NCI-H2029 treated with DMSO at 0.1 percent for 48 hours (cell line): ENCODE results near the gene LIFR.

Experiments
- DNase-seq: peaks from one replicate; lab custom pipeline; 2025; lab: John Stamatoyannopoulos, UW

Gene LIFR

DNA sequence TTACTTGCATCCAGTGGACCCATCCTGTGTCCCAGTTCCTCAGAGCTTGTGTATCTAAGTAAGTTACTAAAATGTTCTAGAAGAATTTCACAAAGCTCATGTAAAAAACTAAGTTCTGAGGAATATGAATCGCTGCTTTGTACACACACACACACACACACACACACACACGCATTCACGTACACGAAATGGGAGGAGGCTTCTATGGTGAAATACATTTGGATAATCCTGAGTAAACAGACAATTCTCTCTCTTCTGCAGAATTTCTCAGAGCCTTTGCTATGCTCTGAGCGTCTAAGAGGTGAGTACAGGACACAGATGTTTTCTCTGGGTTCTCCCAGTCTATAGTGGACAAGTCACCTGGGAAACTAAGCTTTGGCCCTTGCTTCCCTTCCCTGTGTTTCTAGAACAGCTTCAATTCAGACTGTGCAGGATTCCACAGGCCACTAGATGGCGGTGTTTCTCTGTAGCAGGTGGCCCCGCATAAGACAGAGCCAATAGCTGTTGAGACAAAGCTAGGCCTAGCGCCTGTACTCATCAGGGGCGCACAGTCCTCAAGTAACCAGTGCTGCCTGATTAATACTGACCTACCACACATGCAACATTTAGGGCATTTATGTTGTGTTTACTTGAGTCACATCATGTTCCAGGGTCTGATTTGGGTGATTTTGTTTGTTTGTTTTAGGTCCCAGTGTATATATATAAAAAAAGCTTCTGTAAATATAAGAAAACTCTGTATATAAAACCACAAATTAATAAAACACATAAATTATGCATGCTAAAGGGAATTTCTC, 114.8 kb downstream of the LIFR start:
- DNase-seq, result peak; percentile 91

DNA sequence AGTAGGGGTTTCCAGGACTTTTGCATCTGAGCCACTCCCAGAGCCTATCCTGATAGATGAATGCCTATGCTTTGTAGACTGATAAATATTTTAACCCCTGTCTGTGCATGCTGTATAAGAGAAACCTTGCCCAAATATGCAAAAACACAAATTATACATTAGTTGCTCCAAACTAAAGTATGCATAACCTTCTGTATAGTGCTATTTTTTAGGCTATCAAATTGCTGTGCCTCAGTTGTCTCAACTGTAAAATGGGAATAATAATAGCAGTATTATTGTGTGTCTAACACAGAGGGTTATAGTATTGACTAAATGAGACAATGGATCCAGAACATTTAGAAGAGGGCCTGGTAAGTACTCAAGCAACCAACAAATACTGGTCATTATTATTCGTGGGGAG, 117.7 kb downstream of the LIFR start:
- DNase-seq, result no peak

DNA sequence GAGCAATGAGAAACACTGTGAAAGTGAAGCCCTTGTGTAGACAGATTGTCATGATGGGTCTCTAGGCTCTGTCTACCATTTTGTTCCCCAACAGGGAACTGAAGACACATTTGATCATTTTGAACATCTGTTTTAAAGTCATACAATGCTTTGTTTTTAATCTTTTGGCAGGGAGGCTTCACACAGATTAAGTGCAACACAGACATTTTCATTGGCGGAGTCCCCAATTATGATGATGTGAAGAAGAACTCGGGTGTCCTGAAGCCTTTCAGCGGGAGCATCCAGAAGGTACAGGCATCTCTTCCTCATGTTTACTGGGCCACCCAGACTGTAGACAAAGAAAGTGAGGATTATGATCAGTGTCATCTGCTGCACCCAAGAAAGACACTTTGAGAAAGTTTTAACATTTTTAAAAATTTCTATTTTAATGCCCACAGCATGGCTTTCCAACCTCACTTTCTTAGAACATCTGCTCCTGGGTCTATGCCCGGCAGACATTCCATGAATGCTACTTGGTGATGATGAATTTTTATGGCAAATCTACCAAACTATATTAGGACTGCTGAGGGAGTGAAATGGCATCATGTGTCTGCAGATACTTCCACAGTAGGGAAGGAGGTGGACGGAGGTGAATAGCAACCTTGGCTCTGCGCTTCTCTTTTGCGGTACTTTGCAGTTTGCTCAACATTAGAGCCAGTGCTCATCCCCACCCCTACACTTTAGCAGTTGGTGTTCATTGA, 121.3 kb downstream of the LIFR start:
- DNase-seq, result no peak

DNA sequence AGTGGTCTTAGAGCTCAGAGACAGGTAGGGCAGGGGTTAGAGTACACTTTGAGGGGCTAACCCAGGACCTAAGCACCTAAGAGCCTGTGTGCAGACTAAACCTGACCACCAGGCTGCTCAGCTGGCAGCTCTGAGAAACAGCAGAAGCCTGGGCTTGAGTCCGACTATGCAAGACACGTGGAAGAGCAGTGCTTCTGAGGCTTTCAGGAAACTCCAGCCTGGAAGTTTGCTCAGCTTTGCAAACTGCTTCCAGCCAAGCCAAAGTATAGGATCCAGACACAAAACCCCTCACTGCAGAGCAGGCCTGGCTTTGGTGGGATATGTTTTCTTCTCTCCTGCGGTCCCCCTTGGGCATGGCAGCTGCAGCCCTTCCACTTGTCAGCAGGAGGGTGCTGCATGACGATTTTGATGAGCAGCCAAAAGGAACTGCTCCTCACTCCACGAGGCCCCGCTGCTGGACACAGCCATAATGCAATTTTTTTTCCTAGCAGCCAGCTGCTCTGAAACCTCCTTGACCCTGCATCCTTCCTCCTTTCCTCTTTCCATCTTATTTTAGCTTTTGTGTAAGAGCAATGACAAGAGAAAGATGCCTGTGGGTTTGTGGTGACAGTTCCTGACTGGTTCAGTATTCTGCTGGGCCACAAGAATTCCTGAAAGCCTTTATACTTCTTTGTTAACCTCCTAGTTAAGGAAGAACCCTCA, 123.1 kb downstream of the LIFR start:
- no peak for DNase-seq

DNA sequence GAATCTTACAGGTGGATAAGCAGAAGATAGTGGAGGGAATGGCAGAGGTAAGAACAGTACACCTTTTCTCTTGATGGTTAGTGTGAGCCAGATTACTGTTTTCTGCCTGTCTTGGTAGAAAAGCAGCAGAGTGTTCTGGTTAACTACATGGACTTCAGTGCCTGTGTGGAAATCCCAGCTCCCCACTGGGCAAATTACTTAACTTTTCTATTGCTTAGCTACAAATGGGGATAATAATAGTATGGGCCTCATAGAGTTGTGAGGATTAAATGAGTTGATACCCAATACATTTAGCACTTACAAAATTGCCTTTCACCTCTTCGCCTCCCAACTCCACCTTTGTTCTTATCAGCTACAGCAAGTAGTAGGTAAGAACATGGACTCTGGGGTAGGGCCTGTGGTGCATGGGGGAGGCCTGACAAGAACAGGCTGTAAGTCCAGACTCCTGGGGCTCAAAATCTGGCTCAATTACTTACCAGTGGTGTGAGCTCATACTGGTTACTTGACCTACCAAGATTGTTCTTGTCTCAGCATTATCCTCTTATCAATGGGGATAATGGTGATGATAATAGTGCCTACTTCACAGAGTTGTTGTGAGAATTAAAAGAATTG, 125.1 kb downstream of the LIFR start:
- DNase-seq, result no peak

DNA sequence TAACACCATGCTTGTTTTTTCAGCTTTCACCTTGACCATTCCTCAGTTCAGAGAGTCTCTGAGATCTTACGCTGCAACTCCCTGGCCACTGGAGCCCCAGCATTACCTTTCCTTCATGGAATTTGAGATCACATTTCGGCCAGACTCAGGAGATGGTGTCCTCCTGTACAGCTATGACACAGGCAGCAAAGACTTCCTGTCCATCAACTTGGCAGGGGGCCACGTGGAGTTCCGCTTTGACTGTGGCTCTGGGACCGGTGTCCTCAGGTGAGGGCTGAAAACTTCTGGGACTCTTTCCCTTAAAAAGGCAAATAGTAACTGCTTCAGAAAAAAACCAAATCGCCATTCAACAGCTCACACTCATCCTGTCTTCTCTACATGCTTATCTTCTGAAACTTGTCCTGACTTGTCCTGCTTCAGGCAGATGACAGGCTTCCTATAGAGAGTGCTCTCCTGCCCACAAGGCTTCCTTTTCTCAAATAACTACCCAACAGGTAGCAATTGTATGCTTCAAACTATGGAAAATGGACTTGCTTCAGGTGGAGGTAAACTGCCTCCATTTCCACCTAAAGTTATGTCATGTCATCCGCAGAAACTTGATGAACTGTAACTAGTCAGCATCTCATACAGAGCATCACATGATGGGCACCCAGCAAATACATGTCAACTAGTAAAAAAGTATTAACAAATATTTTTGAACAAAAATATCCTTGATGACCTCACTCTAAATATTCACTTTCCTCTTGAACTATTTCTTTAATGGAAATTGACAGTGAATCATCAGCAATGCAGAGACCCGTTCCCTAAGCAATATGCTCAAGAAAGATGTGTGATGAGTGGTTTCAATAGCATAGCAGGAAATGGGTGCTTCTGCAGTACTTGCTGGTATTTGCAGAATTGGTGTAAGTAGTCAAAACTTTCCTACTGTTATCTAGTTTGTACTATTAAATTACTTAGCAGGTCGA, 129.2 kb downstream of the LIFR start:
- DNase-seq, result no peak

DNA sequence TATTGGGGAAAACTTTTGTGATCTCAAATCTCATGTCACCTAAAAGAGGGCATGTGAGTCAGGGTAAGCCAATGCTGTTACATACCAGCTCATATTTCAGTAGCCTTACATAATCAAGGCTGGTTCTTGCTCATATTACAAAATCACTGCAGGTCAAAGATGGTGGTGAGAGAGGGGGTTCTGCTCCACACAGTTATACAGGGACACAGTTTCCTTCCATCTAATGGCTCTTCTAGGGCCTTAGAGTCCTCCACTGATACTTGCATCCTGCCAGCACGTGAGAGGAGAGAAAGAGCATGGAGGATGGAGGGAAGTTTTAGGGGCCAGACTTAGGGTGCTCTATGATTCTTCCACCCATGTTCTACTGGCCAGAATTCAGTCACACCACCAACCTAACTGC, 130.0 kb downstream of the LIFR start:
- no peak for DNase-seq
